HCT116 (cell line): ENCODE measurements around the gene LHFPL6. TPM values are rescaled to one million over a fixed set of nuclear protein-coding genes. Genes with fewer than 3 reads are reported as not detected.

ENCODE experiments used
- ATAC-seq: fragments of 200-7000 bp; cut with Tn5 transposase; 2 replicates; pipeline ENCODE4 v1.9.1; 2020; ENCODE audit warnings: mild to moderate bottlenecking, moderate library complexity
- BruUV-seq: library from RNA; stranded (reverse); fragments of 400-500 nt; replicated peaks from 2 replicates; lab custom pipeline; 2021; lab: Mats Ljungman, UMichigan
- CTCF ChIA-PET: fragments of 300-600 bp; sonication (Branson Sonifier 250); formaldehyde crosslinking; loops from one replicate; lab custom pipeline; 2021; ENCODE audit warnings: antibody characterized with exemption; lab: Charles Lee
- POLR2A ChIA-PET: fragments of 300-600, 350-600 bp; sonication (Branson Sonifier 250); formaldehyde crosslinking; loops from one replicate; lab custom pipeline; 2021; ENCODE audit warnings: antibody characterized with exemption; lab: Charles Lee
- RAD21 ChIA-PET, 2 experiments: fragments of 300-600 bp; sonication (Branson Sonifier 250); formaldehyde crosslinking; loops; one replicate each; lab custom pipeline; 2023; ENCODE audit warnings: low total read pairs in 2 of 2; ENCODE audit not compliant: uncharacterized antibody in 2 of 2, unreplicated experiment in 2 of 2, low non-redundant PET in 1 of 2; lab: Charles Lee
- DNase-seq: peaks from one replicate; pipeline ENCODE4 v3.0.0-alpha.2; 2010; ENCODE audit warnings: low read depth, low spot score
- H2AFZ ChIP-seq: fragments of 200-600 bp; shearing (Covaris generic), sonication (generic); 2 replicates; pipeline ENCODE4 v1.6.1; 2017; ENCODE audit warnings: low read depth, mixed run types, mixed read lengths, antibody characterized with exemption, low read length; ENCODE audit not compliant: poor library complexity, severe bottlenecking
- H3K27ac ChIP-seq: 2 replicates; pipeline ENCODE4 v1.5.1; 2012; ENCODE audit warnings: low read depth, low read length
- H3K27me3 ChIP-seq: fragments of 200-600 bp; sonication (generic); 2 replicates; pipeline ENCODE4 v1.6.1; 2016; ENCODE audit warnings: mixed run types, low read length, mixed read lengths; ENCODE audit not compliant: insufficient read depth
- H3K36me3 ChIP-seq, 2 experiments: fragments of 200-500 bp in 1 of 2; fragments of 200-600 bp in 1 of 2; sonication (Bioruptor generic) in 1 of 2; sonication (generic) in 1 of 2; 2 replicates each; pipeline versions ENCODE4 v1.5.1 to v1.6.1; 2014 to 2016; ENCODE audit warnings: low read length in 2 of 2, inconsistent platforms in 1 of 2, mixed read lengths in 1 of 2, mixed run types in 1 of 2; ENCODE audit not compliant: insufficient read depth in 2 of 2, control insufficient read depth in 1 of 2
- H3K4me1 ChIP-seq, 2 experiments: fragments of 200-600 bp in 1 of 2; sonication (generic) in 1 of 2; 2 replicates each; pipeline versions ENCODE4 v1.5.1 to v1.6.1; 2012 to 2017; ENCODE audit warnings: low read length in 2 of 2, inconsistent platforms in 1 of 2, mild to moderate bottlenecking in 1 of 2, mixed read lengths in 1 of 2, mixed run types in 1 of 2, moderate library complexity in 1 of 2; ENCODE audit not compliant: insufficient read depth in 2 of 2, control insufficient read depth in 1 of 2
- H3K4me2 ChIP-seq: fragments of 200-600 bp; sonication (generic); 2 replicates; pipeline ENCODE4 v1.6.1; 2017; ENCODE audit warnings: mixed run types, low read length, mixed read lengths
- H3K4me3 ChIP-seq, 2 experiments: fragments of 200-600 bp in 1 of 2; sonication (generic) in 1 of 2; replicated peaks in 1 of 2; 2 replicates each; pipeline ENCODE4 v1.5.1; 2011 to 2016; ENCODE audit warnings: low read length in 2 of 2, control low read depth in 1 of 2, low read depth in 1 of 2, mild to moderate bottlenecking in 1 of 2, mixed read lengths in 1 of 2, mixed run types in 1 of 2
- H3K79me2 ChIP-seq: fragments of 200-600 bp; sonication (generic); 2 replicates; pipeline ENCODE4 v1.6.1; 2017; ENCODE audit warnings: mild to moderate bottlenecking, mixed run types, low read length, moderate library complexity, mixed read lengths; ENCODE audit not compliant: insufficient read depth
- H3K9ac ChIP-seq: fragments of 200-600 bp; sonication (generic); 2 replicates; pipeline ENCODE4 v1.6.1; 2016; ENCODE audit warnings: low read length, mixed read lengths
- H3K9me2 ChIP-seq: fragments of 200-600 bp; sonication (generic), shearing (Covaris generic); 2 replicates; pipeline ENCODE4 v1.6.1; 2017; ENCODE audit warnings: mixed run types, mild to moderate bottlenecking, moderate library complexity; ENCODE audit not compliant: insufficient read depth
- H3K9me3 ChIP-seq, 2 experiments: fragments of 200-500 bp in 1 of 2; fragments of 200-600 bp in 1 of 2; sonication (Bioruptor generic) in 1 of 2; sonication (generic) in 1 of 2; 2 replicates each; pipeline ENCODE4 v1.6.1; 2014 to 2017; ENCODE audit warnings: low read length in 2 of 2, mixed read lengths in 2 of 2, inconsistent platforms in 1 of 2, low read depth in 1 of 2, mild to moderate bottlenecking in 1 of 2, mixed run types in 1 of 2, moderate library complexity in 1 of 2; ENCODE audit not compliant: control insufficient read depth in 1 of 2, insufficient read depth in 1 of 2
- H4K20me1 ChIP-seq: fragments of 200-600 bp; sonication (generic), shearing (Covaris generic); 2 replicates; pipeline ENCODE4 v1.6.1; 2017; ENCODE audit warnings: mixed run types, mild to moderate bottlenecking, moderate library complexity; ENCODE audit not compliant: insufficient read depth
- CBX3 ChIP-seq: IDR thresholded peaks from 2 replicates; pipeline ENCODE4 v1.6.1; 2012; ENCODE audit warnings: low read depth
- CEBPB ChIP-seq: IDR thresholded peaks from 2 replicates; pipeline ENCODE4 v1.6.1; 2012; ENCODE audit warnings: low read depth
- EGR1 ChIP-seq: IDR thresholded peaks from 2 replicates; pipeline ENCODE4 v1.6.1; 2012; ENCODE audit warnings: low read depth
- EZH2 ChIP-seq: fragments of 200-600 bp; sonication (generic); IDR thresholded peaks from 2 replicates; pipeline ENCODE4 v1.6.1; 2017; ENCODE audit warnings: antibody characterized with exemption, mixed run types
- FOSL1 ChIP-seq: IDR thresholded peaks from 2 replicates; pipeline ENCODE4 v1.6.1; 2012; ENCODE audit warnings: low read depth
- MAX ChIP-seq: IDR thresholded peaks from 2 replicates; pipeline ENCODE4 v1.6.1; 2012
- RAD21 ChIP-seq: IDR thresholded peaks from 2 replicates; pipeline ENCODE4 v1.6.1; 2012; ENCODE audit warnings: low read depth, mild to moderate bottlenecking
- REST ChIP-seq: IDR thresholded peaks from 2 replicates; pipeline ENCODE4 v1.6.1; 2012; ENCODE audit warnings: low read depth
- SIN3A ChIP-seq: IDR thresholded peaks from 2 replicates; pipeline ENCODE4 v1.6.1; 2012; ENCODE audit warnings: low read depth
- TCF7L2 ChIP-seq: IDR thresholded peaks from 2 replicates; pipeline ENCODE4 v1.7.0; 2011; ENCODE audit warnings: borderline replicate concordance, inconsistent platforms; ENCODE audit not compliant: insufficient read depth, insufficient read length; ENCODE audit errors: extremely low read depth
- ZFX ChIP-seq: fragments of 450-650 bp; IDR thresholded peaks from 2 replicates; pipeline ENCODE4 v1.6.1; 2017
- ZNF274 ChIP-seq: fragments of 200-500 bp; sonication (Bioruptor generic); IDR thresholded peaks from 2 replicates; pipeline ENCODE4 v1.6.1; 2014; ENCODE audit warnings: mild to moderate bottlenecking, low read depth, low read length, inconsistent platforms
- intact Hi-C: fragments of 100-400 bp; cut with micrococcal nuclease; formaldehyde crosslinking; loops from 2 replicates; pipeline ENCODE4 v1.10.0; 2022
- total RNA-seq: library from RNA; stranded (reverse); gene quantifications from one replicate; pipeline ENCODE4 v1.2.1, GENCODE V29; 2021; ENCODE audit not compliant: unreplicated experiment
- TF ChIP-seq, protein P1 (sequence below): IDR thresholded peaks from 2 replicates; pipeline ENCODE4 v1.6.1; 2011; ENCODE audit warnings: mild to moderate bottlenecking, low read length, moderate library complexity; ENCODE audit not compliant: insufficient replicate concordance; ENCODE audit errors: extremely low read depth
- TF ChIP-seq, protein P2 (sequence below), 3 experiments: fragments of 200-600 bp in 1 of 3; sonication (generic) in 1 of 3; IDR thresholded peaks in 2 of 3; conservative IDR thresholded peaks in 1 of 3; 2 replicates each; pipeline ENCODE4 v1.5.1; 2012 to 2017; ENCODE audit warnings: low read depth in 2 of 3, low read length in 2 of 3, antibody characterized with exemption in 1 of 3, borderline replicate concordance in 1 of 3, control low read depth in 1 of 3, mild to moderate bottlenecking in 1 of 3, mixed read lengths in 1 of 3, mixed run types in 1 of 3, moderate library complexity in 1 of 3; ENCODE audit not compliant: insufficient read depth in 1 of 3
- TF ChIP-seq, protein P3 (sequence below): IDR thresholded peaks from 2 replicates; pipeline ENCODE4 v1.6.1; 2012

LHFPL6 gene
- total RNA-seq, 1 experiment from 2014 or later: 0.22 TPM

DNA sequence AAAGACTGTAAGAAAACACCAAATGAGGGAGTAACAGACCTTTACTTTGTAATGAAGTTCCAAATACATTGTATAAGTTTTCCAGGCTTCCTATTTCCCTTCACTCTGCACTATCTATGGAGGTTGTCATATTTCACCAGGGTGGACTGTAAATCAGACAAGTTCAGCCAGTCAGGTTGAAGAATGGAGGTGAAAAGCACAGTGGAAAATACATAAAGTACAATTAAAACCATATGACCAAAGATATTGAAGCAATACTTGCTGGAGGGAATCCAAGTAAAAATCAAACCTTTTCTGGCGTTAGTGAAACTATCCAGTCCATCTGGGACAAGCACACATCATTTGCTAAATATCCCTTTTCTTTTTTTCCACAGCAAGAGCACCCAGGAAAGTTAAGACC is 3.2 kb downstream of the LHFPL6 start (continued):
- TF ChIP-seq, protein P1, sequence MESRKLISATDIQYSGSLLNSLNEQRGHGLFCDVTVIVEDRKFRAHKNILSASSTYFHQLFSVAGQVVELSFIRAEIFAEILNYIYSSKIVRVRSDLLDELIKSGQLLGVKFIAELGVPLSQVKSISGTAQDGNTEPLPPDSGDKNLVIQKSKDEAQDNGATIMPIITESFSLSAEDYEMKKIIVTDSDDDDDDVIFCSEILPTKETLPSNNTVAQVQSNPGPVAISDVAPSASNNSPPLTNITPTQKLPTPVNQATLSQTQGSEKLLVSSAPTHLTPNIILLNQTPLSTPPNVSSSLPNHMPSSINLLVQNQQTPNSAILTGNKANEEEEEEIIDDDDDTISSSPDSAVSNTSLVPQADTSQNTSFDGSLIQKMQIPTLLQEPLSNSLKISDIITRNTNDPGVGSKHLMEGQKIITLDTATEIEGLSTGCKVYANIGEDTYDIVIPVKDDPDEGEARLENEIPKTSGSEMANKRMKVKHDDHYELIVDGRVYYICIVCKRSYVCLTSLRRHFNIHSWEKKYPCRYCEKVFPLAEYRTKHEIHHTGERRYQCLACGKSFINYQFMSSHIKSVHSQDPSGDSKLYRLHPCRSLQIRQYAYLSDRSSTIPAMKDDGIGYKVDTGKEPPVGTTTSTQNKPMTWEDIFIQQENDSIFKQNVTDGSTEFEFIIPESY: no peak
- TF ChIP-seq RAD21: no peak
- TF ChIP-seq, protein P2, sequence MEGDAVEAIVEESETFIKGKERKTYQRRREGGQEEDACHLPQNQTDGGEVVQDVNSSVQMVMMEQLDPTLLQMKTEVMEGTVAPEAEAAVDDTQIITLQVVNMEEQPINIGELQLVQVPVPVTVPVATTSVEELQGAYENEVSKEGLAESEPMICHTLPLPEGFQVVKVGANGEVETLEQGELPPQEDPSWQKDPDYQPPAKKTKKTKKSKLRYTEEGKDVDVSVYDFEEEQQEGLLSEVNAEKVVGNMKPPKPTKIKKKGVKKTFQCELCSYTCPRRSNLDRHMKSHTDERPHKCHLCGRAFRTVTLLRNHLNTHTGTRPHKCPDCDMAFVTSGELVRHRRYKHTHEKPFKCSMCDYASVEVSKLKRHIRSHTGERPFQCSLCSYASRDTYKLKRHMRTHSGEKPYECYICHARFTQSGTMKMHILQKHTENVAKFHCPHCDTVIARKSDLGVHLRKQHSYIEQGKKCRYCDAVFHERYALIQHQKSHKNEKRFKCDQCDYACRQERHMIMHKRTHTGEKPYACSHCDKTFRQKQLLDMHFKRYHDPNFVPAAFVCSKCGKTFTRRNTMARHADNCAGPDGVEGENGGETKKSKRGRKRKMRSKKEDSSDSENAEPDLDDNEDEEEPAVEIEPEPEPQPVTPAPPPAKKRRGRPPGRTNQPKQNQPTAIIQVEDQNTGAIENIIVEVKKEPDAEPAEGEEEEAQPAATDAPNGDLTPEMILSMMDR (IDR thresholded peaks at IDR 0.05 in 2 of 3, conservative IDR thresholded peaks at IDR 0.05 in 1 of 3; ENCODE audit: borderline replicate concordance in 1 of 3, insufficient read depth in 1 of 3, low read depth in 2 of 3, low read length in 2 of 3): no peak

GRCh38 chr13:39599012-39599411 is 4.0 kb downstream of the LHFPL6 start:
- POLR2A ChIA-PET: no interaction called here
- Histone ChIP-seq H3K27me3 (peaks cover 34% of the 10 kb centered on the region), H3K4me1 (peaks cover 0 to 3% of the 10 kb centered on the region in 2 experiments; a peak in 1 of 4 replicates), H2AFZ (no peak overlapping the region), H3K79me2 (no peaks in the 10 kb centered on the region), H4K20me1 (no peaks in the 10 kb centered on the region), H3K4me2 (no peak overlapping the region), H3K9ac (no peak overlapping the region), H3K4me3 (no peak overlapping the region), H3K27ac (no peak overlapping the region), H3K9me3 (no peaks in the 10 kb centered on the region), H3K9me2 (no peaks in the 10 kb centered on the region), H3K36me3 (no peaks in the 10 kb centered on the region)
- DNase-seq: no peak
- no peak for ATAC-seq
- TF ChIP-seq CEBPB: no peak
- TF ChIP-seq ZFX: no peak
- no peak for TF ChIP-seq EZH2
- TF ChIP-seq MAX: no peak
- no peak for TF ChIP-seq TCF7L2
- no peak for TF ChIP-seq FOSL1
- no peak for TF ChIP-seq EGR1
- TF ChIP-seq, protein P3, sequence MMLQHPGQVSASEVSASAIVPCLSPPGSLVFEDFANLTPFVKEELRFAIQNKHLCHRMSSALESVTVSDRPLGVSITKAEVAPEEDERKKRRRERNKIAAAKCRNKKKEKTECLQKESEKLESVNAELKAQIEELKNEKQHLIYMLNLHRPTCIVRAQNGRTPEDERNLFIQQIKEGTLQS: no peak
- TF ChIP-seq REST: no peak
- no peak for TF ChIP-seq ZNF274
- no peak for TF ChIP-seq CBX3
- no peak for TF ChIP-seq SIN3A
- RAD21 ChIA-PET: no interaction called here
- intact Hi-C loops: no loop called here
- BruUV-seq: no TSS peak
- CTCF ChIA-PET: interaction anchor here (0.9 to 1.6 kb wide), 2 partner anchors 10 to 13 kb away, joined by 3 to 6 read pairs; no protein-coding TSS in a partner anchor
